Neuronal stem cell (in vitro differentiated cells): ENCODE data around the gene RELN.

ENCODE experiments used
- DNase-seq: peaks from one replicate; pipeline ENCODE4 v3.0.0-alpha.2; 2013; ENCODE audit warnings: low spot score
- H2AFZ ChIP-seq: one replicate; pipeline ENCODE4 v1.6.1; 2013; ENCODE audit warnings: mild to moderate bottlenecking, low read length, inconsistent platforms
- H2AK5ac ChIP-seq: 2 replicates; pipeline ENCODE4 v1.6.1; 2013; ENCODE audit warnings: low read depth, mild to moderate bottlenecking, inconsistent platforms, low read length, moderate library complexity, mixed read lengths
- H2BK120ac ChIP-seq: 2 replicates; pipeline ENCODE4 v1.6.1; 2013; ENCODE audit warnings: low read depth, mild to moderate bottlenecking, inconsistent platforms, low read length, moderate library complexity, mixed read lengths
- H2BK12ac ChIP-seq: one replicate; pipeline ENCODE4 v1.6.1; 2013; ENCODE audit warnings: low read length, inconsistent platforms
- H2BK15ac ChIP-seq: 2 replicates; pipeline ENCODE4 v1.6.1; 2013; ENCODE audit warnings: mild to moderate bottlenecking, low read length, inconsistent platforms, mixed read lengths
- H2BK5ac ChIP-seq: one replicate; pipeline ENCODE4 v1.6.1; 2013; ENCODE audit warnings: inconsistent platforms, mild to moderate bottlenecking, low read length, moderate library complexity
- H3K14ac ChIP-seq: one replicate; pipeline ENCODE4 v1.6.1; 2013; ENCODE audit warnings: low read length, inconsistent platforms
- H3K18ac ChIP-seq: 2 replicates; pipeline ENCODE4 v1.6.1; 2013; ENCODE audit warnings: low read length, inconsistent platforms
- H3K23ac ChIP-seq: 2 replicates; pipeline ENCODE4 v1.6.1; 2013; ENCODE audit warnings: low read depth, mild to moderate bottlenecking, mixed read lengths, low read length, inconsistent platforms; ENCODE audit not compliant: poor library complexity
- H3K27ac ChIP-seq: replicated peaks from 3 replicates; pipeline ENCODE4 v1.5.1; 2013; ENCODE audit warnings: low read length, inconsistent platforms
- H3K27me3 ChIP-seq, 3 experiments: 2 replicates each; pipeline ENCODE4 v1.6.1; 2013; ENCODE audit warnings: low read length in 3 of 3, mild to moderate bottlenecking in 2 of 3, inconsistent platforms in 1 of 3, low read depth in 1 of 3, mixed read lengths in 1 of 3, moderate library complexity in 1 of 3; ENCODE audit not compliant: control insufficient read depth in 3 of 3, insufficient read depth in 3 of 3
- H3K36me3 ChIP-seq, 2 donors: replicated peaks in 1 of 2; 2 replicates each; pipeline ENCODE4 v1.6.1; 2013; ENCODE audit warnings: low read length in 2 of 2; ENCODE audit not compliant: control insufficient read depth in 2 of 2, insufficient read depth in 2 of 2
- H3K4ac ChIP-seq: 2 replicates; pipeline ENCODE4 v1.6.1; 2013; ENCODE audit warnings: inconsistent platforms, mild to moderate bottlenecking, low read length, moderate library complexity
- H3K4me1 ChIP-seq, 2 donors: 1 replicate in 1 of 2; 2 replicates in 1 of 2; pipeline ENCODE4 v1.6.1; 2013; ENCODE audit warnings: low read length in 2 of 2, low read depth in 1 of 2; ENCODE audit not compliant: control insufficient read depth in 2 of 2, insufficient read depth in 1 of 2
- H3K4me2 ChIP-seq: one replicate; pipeline ENCODE4 v1.6.1; 2013; ENCODE audit warnings: mild to moderate bottlenecking, low read length, inconsistent platforms; ENCODE audit not compliant: insufficient read depth, poor library complexity, severe bottlenecking
- H3K4me3 ChIP-seq, 2 donors: 2 replicates each; pipeline ENCODE4 v1.5.1; 2013; ENCODE audit warnings: low read length in 2 of 2, mild to moderate bottlenecking in 2 of 2, inconsistent platforms in 1 of 2, moderate library complexity in 1 of 2
- H3K79me1 ChIP-seq: one replicate; pipeline ENCODE4 v1.6.1; 2013; ENCODE audit warnings: low read depth, mild to moderate bottlenecking, inconsistent platforms, low read length, moderate library complexity
- H3K9ac ChIP-seq: one replicate; pipeline ENCODE4 v1.6.1; 2013; ENCODE audit warnings: mild to moderate bottlenecking, low read depth, low read length, inconsistent platforms; ENCODE audit not compliant: poor library complexity
- H3K9me3 ChIP-seq, 2 donors: replicated peaks in 1 of 2; 2 replicates each; pipeline versions ENCODE3 to v1.6.1; 2013; ENCODE audit warnings: low read length in 2 of 2, mild to moderate bottlenecking in 2 of 2, inconsistent platforms in 1 of 2, low read depth in 1 of 2, mixed read lengths in 1 of 2, moderate library complexity in 1 of 2; ENCODE audit not compliant: control insufficient read depth in 2 of 2, insufficient read depth in 1 of 2
- H4K8ac ChIP-seq: one replicate; pipeline ENCODE4 v1.6.1; 2013; ENCODE audit warnings: low read depth, mild to moderate bottlenecking, inconsistent platforms, low read length, moderate library complexity
- H4K91ac ChIP-seq: one replicate; pipeline ENCODE4 v1.6.1; 2013; ENCODE audit warnings: low read length, low read depth, mild to moderate bottlenecking, inconsistent platforms; ENCODE audit not compliant: poor library complexity
- WGBS, 2 donors: extraction: QIAGEN DNeasy Blood & Tissue Kit; methylation state at CpG; one replicate each; pipeline ENCODE4 v1.1.7; 2013; ENCODE audit warnings: missing lambda C conversion rate in 2 of 2, mixed read lengths in 1 of 2; ENCODE audit not compliant: insufficient read length in 2 of 2, insufficient replicate concordance in 1 of 2; ENCODE audit errors: extremely low coverage in 2 of 2; 5-methylcytosine and 5-hydroxymethylcytosine counted together

Gene RELN

GRCh38 chr7:103626776-103627175, 362.7 kb downstream of the RELN start:
- no CpG with 5 or more reads among the region's 1 CpG for WGBS, 2 donors

GRCh38 chr7:103622274-103622673, 367.2 kb downstream of the RELN start:
- no peak overlapping the region for H4K8ac ChIP-seq
- no peak overlapping the region for H3K18ac ChIP-seq
- no peak overlapping the region for H2BK15ac ChIP-seq
- no peak overlapping the region for H2BK5ac ChIP-seq
- H2BK12ac ChIP-seq: no peak overlapping the region
- H4K91ac ChIP-seq: no peak overlapping the region
- H3K36me3 ChIP-seq: no peaks in the 10 kb centered on the region
- no peaks in the 10 kb centered on the region for H3K4me1 ChIP-seq
- H3K9me3 ChIP-seq: no peaks in the 10 kb centered on the region
- H2BK120ac ChIP-seq: no peak overlapping the region
- DNase-seq: no peak
- H3K9ac ChIP-seq: no peak overlapping the region
- no peak overlapping the region for H2AK5ac ChIP-seq
- no peak overlapping the region for H3K4me2 ChIP-seq
- no peak overlapping the region for H2AFZ ChIP-seq
- no peak overlapping the region for H3K23ac ChIP-seq
- H3K4me3 ChIP-seq: no peak overlapping the region
- no peaks in the 10 kb centered on the region for H3K79me1 ChIP-seq
- H3K27ac ChIP-seq: no peak overlapping the region
- H3K14ac ChIP-seq: no peak overlapping the region
- no peaks in the 10 kb centered on the region for H3K27me3 ChIP-seq
- no peak overlapping the region for H3K4ac ChIP-seq

More at GRCh38 chr7:103626776-103627175, 362.7 kb downstream of the RELN start:
- Histone ChIP-seq H3K18ac (no peak overlapping the region), H4K91ac (no peak overlapping the region), H3K4me1 (no peaks in the 10 kb centered on the region), H3K14ac (no peak overlapping the region), H3K27ac (no peak overlapping the region), H3K4me2 (no peak overlapping the region), H3K9ac (no peak overlapping the region), H3K36me3 (no peaks in the 10 kb centered on the region), H2BK15ac (no peak overlapping the region), H3K79me1 (no peaks in the 10 kb centered on the region), H2BK120ac (no peak overlapping the region), H2BK5ac (no peak overlapping the region), H4K8ac (no peak overlapping the region), H2AFZ (no peak overlapping the region), H3K27me3 (no peaks in the 10 kb centered on the region), H3K4ac (no peak overlapping the region), H3K9me3 (no peaks in the 10 kb centered on the region), H3K23ac (no peak overlapping the region), H3K4me3 (no peak overlapping the region), H2AK5ac (no peak overlapping the region), H2BK12ac (no peak overlapping the region)
- DNase-seq: no peak

GRCh38 chr7:103613655-103614642, 375.5 kb downstream of the RELN start:
- H2BK120ac ChIP-seq: no peak overlapping the region
- no peak overlapping the region for H2AFZ ChIP-seq
- no peak overlapping the region for H2BK12ac ChIP-seq
- H3K4me3 ChIP-seq: no peak overlapping the region
- DNase-seq: no peak
- no peak overlapping the region for H3K4me2 ChIP-seq
- H3K9me3 ChIP-seq: no peaks in the 10 kb centered on the region
- no peak overlapping the region for H3K14ac ChIP-seq
- no peak overlapping the region for H3K9ac ChIP-seq
- H3K4me1 ChIP-seq: no peaks in the 10 kb centered on the region
- H3K4ac ChIP-seq: no peak overlapping the region
- no peak overlapping the region for H2BK5ac ChIP-seq
- no peak overlapping the region for H4K8ac ChIP-seq
- H3K36me3 ChIP-seq: no peaks in the 10 kb centered on the region
- no peak overlapping the region for H3K23ac ChIP-seq
- no peak overlapping the region for H3K18ac ChIP-seq
- no peaks in the 10 kb centered on the region for H3K27me3 ChIP-seq
- H2BK15ac ChIP-seq: no peak overlapping the region
- no peak overlapping the region for H4K91ac ChIP-seq
- WGBS, 2 donors: no CpG with 5 or more reads among the region's 3 CpGs
- no peaks in the 10 kb centered on the region for H3K79me1 ChIP-seq
- H2AK5ac ChIP-seq: no peak overlapping the region
- H3K27ac ChIP-seq: no peak overlapping the region

DNA sequence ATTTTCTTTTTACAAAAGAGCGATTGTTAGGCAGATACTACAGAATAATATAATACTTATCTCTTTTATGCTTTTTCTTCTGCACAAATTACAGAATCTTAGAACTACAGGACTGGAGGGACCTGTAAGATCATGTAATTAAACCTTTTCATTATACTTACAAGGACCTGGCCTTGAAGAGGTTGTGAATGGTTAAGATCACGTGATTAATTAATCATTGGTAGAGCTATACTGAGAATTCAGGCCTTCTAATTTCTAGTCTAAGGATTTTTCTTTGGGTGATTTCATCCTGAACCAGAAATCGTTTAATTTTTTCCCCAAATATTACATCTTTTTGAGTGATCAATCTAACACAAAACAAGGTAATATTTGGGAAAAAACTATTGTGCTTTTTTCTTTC, 379.7 kb downstream of the RELN start:
- Histone ChIP-seq H2AFZ (no peak overlapping the region), H3K9me3 (no peaks in the 10 kb centered on the region), H3K14ac (no peak overlapping the region), H2BK15ac (no peak overlapping the region), H4K91ac (no peak overlapping the region), H3K4ac (no peak overlapping the region), H3K9ac (no peak overlapping the region), H3K4me3 (no peak overlapping the region), H3K18ac (no peak overlapping the region), H2BK120ac (no peak overlapping the region), H3K27ac (no peak overlapping the region), H2AK5ac (no peak overlapping the region), H3K27me3 (no peaks in the 10 kb centered on the region), H3K4me2 (no peak overlapping the region), H3K79me1 (no peaks in the 10 kb centered on the region), H2BK5ac (no peak overlapping the region), H3K36me3 (no peaks in the 10 kb centered on the region), H4K8ac (no peak overlapping the region), H3K4me1 (no peaks in the 10 kb centered on the region), H3K23ac (no peak overlapping the region), H2BK12ac (no peak overlapping the region)
- WGBS, 2 donors: no CpG with 5 or more reads among the region's 3 CpGs
- no peak for DNase-seq
